NCI-H1436 treated with DMSO at 0.1 percent for 48 hours (cell line): ENCODE data around the gene C2CD4D.

ENCODE experiments used
- DNase-seq: peaks from one replicate; lab custom pipeline; 2025; lab: John Stamatoyannopoulos, UW

The C2CD4D gene

DNA sequence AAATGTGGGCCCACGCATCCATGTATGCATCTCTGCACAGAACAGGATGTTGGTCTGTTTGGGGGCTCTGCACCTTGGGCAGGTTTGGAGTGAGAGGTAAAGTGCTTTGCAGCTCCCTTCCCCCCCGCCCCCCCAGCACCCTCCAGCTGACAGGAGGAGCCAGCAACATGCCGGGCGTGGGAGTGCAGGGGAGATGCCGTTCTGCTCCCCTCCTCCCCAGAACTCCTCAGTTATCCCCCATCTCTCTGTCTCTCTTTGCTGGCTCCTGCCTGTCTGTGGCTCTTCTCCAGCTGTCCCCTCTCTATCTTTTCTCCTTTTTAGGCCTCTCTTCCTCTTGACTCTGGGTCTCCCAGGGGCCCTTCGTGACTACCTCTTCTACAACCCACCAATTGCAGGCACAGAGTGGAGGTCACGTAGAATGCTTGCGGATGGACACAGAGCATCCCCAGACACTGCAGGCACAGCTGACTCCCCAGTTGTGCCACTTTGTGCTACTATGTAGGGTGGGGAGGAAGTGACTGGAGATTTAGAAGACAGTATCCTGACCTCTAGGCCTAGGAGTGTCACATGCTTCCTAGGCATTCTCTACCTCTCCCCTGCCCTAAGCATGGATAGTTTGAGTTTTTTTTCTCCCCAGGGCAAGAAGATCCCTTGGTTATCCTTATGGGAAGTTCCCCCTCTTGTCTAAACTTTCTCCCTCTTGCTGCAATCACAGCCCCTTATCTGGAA is 6.3 kb downstream of the C2CD4D start:
- no peak for DNase-seq

DNA sequence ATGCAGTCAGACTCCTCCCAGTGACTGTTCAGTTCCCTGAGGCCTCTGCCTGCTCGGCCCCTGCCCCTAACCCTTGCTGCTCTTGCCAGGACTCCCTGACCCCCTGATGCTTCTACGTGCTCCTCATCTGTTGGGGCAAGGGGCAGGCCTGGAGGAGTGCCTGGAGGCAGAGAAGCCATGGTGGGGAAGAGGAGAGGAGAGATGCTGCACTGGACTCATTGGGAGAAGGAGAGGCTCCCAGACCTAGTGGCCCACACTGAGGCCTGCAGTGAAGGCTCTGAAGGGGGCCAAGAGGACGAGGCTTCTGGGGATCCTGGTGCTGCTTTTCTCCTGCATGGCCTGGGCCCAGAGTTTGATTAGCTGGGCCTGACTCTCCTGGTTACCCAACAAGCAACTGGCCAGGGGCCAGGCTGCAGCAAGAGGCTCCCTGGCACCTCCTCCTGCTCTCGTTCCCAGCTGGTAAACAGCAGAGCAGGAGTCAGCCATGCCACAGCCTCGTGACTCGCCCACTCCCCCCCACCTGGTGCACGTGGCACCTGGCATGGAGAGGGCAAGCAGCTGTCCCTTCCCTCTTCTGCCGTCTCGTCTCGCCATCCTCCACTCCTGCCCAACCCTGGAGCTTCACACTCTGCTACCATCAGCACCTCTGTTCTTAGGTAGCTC is 7.2 kb downstream of the C2CD4D start:
- no peak for DNase-seq

DNA sequence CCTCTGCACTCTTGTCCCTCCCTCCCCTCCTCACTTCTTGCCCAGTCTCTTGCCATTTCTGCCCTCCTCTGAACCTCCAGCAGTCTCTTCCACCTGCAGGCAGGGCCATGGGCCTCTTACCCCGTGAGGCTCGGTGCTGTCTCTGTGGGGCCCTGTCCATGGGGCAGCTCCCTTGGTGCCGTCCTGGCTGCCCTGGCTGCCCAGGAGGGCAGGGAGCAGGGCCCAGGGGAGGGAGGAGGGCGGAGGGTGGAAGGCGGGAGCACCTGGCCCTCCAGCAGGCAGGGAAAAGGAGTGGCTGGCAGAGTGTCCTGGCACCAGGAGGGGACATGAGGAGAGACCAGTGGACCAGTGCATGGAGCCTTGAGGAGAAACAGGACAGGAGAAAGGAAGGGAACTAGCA is 8.0 kb downstream of the C2CD4D start, which contains the start of gene RORC:
TSS of gene RORC (minus strand) at position 198 of the 400 bp plus-strand sequence. CDS start at position 160, 38 bp downstream.
- DNase-seq, result no peak

DNA sequence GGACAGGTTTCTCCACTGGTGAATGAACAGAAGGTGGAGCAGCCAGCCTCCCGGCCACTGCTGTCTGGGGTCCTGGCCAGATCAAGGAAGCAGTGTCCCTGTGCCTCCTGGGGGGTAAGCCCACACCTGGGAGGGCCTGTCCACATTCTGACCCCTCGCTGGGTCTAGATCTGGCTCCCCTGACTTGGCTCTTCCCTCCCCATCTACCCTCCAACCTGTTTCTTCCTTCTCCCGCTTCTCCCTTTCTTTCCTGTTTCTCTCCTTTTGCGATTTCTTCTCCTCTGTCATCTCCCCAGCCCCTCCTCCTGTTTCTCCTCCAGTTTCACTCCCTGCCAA is 8.4 kb downstream of the C2CD4D start:
- no peak for DNase-seq

- DNase-seq, result no peak
These were observed 9.6 kb downstream of the C2CD4D start for GRCh38 chr1:151830055-151830454.

- DNase-seq, result no peak
These were observed 10.1 kb downstream of the C2CD4D start for GRCh38 chr1:151829352-151830046.

GRCh38 chr1:151828921-151829320 is 10.7 kb downstream of the C2CD4D start:
- no peak for DNase-seq

- DNase-seq, result no peak
These were observed 11.8 kb downstream of the C2CD4D start for GRCh38 chr1:151827853-151828252.

- no peak for DNase-seq
These were observed 13.6 kb downstream of the C2CD4D start for GRCh38 chr1:151825751-151826660.

DNA sequence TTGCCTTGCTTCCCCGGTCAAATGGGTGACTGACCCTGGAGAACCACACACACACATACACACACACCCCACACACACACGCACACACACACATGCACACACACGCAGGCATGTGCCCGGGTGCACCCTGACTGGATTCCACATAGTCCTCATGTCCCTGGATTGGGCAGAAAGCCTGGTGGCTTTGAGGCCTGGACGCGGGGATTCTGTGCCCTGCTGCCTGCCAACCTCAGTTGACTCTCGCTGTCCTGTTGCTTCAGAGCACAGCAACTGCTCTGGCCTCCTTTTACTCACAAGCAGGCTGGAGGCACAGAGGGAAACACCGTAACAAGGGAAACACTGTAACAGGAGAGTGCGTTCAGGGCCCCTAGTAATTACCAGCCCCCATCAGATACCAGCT is 14.4 kb downstream of the C2CD4D start:
- no peak for DNase-seq

- DNase-seq, result no peak
These were observed 16.4 kb downstream of the C2CD4D start for GRCh38 chr1:151823175-151823574.

- DNase-seq, result no peak
These were observed 17.2 kb downstream of the C2CD4D start for GRCh38 chr1:151822404-151822803.

DNA sequence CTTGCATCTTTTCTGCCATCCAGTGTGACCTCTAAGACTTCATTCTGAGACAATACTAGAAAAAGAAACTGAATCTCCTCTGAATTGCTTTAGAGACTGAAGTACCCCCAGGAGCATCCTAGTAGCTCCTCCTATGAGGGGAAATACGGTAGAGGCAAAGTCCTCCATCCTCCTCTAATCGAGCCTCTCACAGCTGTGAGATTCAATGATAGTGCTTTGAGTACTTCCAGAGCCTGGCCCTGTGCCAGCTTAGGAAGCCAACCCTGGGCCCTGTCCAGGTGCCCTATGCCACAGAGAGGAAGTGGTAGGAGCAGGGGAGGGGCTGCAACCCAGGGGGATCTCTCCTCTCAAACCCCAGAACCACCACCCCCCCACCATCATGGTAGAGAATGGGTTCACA is 18.7 kb downstream of the C2CD4D start:
- no peak for DNase-seq

- no peak for DNase-seq
These were observed 19.5 kb downstream of the C2CD4D start for GRCh38 chr1:151819976-151820623.

DNA sequence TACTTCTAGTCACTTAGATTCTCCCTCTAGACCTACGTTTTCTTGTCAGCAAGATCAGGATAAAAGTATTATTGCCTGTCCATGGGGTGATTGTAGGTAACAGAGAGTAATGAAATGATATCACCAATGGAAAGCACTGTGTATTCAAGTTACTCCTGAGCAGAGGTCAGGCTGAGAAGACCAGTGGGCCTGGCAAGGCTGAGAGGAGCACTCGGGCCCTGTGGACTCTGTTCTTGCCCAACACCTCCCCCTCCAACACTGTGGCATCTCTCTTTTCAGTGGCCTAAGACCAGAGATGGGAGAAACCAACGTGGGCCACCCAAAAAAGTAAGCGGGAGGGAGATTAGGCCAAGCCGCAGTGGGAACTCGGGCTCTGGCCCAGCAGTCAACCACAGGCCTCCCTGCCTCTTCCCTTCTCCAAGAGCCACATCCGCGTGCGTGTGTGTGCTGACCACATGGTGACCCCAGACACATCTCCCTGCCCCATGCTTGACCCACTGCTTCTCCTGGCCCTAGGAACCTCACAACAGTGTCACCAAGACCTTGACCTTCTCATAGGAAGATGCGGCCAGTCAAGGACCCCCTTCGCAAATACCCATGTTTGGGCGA is 20.3 kb downstream of the C2CD4D start:
- DNase-seq, result no peak

- DNase-seq, result no peak
These were observed 22.3 kb downstream of the C2CD4D start for GRCh38 chr1:151817353-151817730.

- no peak for DNase-seq
These were observed 22.9 kb downstream of the C2CD4D start for GRCh38 chr1:151816548-151817352.

DNA sequence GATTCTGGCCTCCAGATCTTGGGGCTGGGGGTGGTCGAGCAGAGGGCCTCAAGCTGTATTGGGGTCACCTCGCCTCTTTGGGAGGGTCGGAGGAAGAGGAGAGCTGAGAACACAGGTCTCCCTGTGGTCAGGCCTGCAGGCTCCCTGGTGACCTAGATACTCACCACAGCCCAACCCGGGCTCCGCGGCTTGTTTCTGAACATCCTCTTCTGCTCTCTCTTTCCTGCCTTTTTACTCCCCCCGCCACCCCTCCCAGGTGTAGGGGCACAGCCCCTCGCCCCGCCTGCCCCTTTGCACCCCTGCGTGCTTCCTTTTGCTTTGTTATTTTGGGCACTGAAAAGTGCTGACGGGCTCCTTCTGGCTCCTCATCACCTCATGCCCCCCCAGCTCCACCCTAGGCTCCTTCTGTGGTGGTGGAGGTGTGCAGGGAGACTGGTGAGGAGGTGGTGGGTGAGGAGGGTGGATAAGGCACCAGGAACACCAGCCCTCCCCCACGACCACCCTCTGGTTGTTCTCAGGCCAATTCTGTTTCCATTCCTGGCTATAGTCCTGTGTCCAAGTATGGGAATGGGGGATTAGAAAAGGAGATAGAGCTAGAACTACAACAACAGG is 23.8 kb downstream of the C2CD4D start:
- DNase-seq, result no peak

DNA sequence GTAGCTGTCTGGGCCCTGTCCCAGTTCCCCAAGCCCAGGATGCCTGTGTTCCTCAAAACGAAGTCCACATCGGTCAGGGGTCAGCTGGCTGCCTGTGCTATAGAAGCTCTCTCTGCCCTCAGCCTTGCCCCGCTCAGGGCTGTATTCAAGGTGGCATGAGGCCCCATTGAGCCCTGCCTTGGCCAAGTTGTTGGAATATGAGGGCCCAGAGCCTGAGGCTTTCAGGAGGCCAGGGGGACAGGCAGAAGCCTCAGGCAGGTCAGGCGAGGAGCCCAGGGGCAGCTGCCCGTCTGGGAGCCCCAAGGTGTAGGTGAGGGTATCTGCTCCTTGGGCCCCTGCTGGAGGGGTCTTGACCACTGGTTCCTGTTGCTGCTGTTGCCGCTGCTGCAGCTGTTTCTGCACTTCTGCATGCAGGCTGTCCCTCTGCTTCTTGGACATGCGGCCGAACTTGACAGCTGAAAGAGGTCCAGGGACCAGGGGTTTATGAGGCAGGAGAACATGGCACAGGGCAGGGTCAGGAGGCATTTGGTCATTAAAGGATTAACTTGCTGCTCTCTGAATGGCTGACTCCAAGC is 24.6 kb downstream of the C2CD4D start:
- no peak for DNase-seq

DNA sequence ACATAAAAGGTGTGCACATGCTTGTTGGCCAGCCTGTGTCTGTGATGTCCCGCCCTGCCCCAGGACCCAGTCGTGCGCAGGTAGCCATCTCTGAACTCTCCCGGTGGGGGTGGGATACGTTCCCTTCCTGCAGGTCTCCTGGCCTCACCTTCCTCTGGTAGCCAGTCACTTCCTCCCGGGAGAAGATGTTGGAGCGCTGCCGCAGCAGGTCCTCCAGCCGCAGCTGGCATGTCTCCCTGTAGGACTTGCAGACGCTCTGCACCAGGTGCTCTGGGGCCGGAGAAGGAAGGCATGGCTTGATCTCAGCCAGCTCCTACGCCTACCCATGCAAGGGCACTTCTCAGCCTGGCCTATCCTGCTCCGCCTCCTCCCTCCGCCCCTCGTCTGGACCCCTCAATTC is 25.2 kb downstream of the C2CD4D start:
- no peak for DNase-seq
